Activated T-cell treated with anti-CD3 and anti-CD28 coated beads, Interleukin-2, amount 50 U/mL, for 1 hour (primary cell): ENCODE data around the gene ZNF737.
"Not testable (repeated sequence)": the region's sequence is repeated elsewhere in the genome, so short reads cannot be mapped to it uniquely, and the experiment has no call there.

ENCODE experiments used
- DNase-seq: peaks from one replicate; pipeline ENCODE4 v3.0.0-alpha.2; 2020

The ZNF737 gene

DNA sequence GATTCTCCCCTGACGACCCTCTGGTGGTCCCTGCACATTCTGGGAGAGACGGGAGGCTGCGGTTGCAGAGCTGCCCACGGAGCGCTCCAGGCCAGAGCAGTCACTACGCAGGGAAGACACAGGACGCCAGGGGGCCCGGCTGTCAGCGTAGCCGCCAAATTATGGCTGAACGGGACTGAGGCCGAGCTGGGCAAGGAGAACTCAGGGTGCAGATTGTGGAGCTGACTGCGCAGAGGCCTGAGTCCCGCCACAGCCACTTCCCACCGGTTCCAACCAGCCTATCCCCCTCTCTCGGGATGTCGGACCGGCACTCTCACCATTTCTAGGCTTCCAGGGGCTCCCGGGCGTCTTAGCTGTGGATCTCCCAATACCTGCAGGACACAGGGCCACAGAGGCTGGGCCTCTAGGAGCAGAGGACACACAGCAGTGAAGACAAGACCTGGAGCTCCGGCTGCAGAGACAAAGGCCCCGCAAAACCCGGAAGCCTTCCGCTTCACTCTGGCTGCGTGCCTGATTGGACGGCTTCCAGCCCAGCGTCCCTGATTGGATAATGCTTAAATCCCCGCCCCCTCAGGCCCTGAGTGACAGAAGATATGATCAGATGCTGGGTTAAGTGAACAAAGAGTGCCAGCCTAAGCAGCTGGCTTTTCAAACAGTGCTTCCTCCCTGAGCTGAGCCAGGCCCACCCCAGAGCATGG is at the start of gene ZNF737:
Gene ZNF737 (minus strand): TSS at position 461 of the 698 bp plus-strand sequence. CDS start 141 bp downstream, at position 320.
- peak; percentile 88 for DNase-seq

DNA sequence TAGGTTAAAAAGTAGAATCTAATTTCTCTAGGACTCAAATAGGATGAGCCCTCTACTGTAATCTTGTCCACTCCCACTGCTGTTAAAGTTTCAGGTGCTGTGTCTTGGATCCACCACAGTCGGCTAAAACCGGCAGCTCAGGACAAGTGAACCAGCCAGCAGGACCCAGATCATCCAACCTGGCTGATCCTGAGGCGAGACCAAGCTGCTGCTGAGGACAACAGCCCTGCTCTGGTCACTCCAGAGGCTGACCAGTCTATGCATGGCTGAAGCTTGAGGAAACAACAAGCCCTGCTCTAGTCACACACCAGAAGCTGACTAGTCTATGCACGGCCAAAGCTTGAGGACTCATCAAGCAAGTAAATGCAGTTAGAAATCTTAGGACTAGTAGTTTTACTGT is 49.4 kb upstream of the ZNF737 start:
- not testable (repeated sequence) for DNase-seq

DNA sequence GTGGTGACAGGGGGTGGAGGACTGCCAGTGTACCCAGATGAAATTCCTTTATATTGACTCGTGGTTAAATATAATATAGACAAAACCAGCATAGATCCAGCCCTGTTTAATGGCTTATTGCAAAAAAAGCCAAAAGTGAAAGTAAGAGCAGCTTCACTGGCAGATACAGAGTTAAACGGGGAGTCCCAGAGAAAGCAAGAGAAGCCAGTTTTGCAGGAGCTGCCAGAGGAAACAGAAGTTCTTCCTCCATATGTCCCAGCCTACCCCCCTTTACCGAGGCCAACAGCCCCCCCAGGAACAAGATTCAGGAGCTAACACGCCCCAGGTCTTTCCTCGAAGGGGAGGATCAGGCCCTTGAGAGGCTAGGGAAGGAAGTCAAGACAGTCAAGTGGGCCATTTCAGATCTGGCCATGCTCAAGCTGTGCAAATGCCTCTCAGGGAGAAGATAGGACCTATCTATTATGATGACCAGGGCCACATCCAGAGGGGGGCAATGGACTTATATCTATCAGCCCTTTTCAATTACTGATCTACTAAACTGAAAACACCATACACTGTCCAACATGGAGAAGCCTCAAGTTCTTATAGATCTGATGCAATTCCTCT is 47.2 kb upstream of the ZNF737 start:
- no peak for DNase-seq

DNA sequence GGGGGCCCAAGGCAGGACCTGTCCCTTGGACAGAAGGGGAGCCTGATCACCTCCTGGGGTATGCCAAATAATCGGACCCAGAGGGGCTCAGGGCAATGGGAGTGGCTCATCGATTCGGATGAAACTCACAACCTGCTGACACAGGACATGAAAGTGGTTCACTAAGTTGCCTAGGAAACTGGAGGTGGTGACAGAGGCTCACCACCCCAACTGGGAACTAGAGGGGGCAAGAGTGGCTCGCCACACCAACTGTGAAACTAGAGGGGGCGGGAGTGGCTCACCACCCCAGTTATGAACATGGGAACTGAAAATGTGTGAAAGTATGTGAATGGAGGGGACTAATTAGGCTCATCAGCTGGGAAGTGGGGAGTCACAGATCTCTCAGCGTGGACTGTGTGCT is 46.3 kb upstream of the ZNF737 start:
- no peak for DNase-seq

DNA sequence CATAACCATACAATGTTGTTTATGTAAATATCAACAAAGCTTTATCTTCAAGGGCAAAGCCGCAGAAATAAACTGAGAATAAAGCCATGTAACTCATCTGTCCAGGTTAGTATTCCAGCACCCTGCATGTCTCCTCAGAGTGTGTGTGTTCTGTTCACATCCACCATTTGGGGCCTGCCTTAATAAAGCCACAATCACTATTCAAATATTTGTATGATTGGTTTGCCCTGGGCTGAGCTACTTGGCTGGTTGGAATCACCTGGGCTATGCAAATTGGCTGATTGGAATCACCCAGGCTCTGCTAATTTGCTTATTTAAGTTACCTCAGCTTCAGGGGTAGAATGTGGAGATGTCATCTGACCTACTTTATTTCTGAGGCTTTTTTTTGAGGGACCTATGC is 42.4 kb upstream of the ZNF737 start:
- DNase-seq: no peak

DNA sequence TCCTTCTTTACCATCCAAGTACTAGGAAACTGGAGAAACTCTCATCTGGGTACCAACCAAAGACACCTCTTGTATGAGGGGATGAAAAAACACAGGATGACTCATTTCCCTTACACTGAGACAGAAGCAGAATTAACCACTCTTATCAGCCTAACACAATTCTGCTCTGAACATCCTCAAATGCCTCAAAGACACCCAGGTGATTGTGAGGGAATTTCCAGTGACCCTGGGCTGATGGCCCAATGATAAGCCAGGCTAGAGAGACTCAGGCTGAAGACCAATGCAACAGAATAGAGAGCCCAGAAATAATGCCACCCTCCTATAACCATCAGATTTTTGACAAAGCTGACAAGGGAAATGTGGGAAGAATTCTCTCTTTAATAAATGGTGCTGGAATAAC is 7.0 kb downstream of the ZNF737 start:
- DNase-seq: no peak

DNA sequence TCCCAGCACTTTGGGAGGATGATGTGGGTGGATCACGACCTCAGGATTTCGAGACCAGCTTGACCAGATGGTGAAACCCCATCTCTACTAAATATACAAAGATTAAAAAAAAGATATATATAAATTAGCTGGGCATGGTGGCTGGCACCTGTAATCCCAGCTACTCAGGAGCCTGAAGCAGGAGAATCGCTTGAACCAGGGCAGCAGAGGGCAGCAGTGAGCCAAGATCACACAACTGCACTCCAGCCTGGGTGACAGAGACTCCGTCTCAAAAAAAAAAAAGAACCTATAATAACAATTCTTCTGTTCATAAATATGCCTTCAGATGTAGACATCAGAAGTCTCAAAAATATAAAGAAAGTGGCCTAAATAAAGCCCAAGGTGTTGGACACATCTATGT is 7.6 kb downstream of the ZNF737 start:
- DNase-seq: no peak

DNA sequence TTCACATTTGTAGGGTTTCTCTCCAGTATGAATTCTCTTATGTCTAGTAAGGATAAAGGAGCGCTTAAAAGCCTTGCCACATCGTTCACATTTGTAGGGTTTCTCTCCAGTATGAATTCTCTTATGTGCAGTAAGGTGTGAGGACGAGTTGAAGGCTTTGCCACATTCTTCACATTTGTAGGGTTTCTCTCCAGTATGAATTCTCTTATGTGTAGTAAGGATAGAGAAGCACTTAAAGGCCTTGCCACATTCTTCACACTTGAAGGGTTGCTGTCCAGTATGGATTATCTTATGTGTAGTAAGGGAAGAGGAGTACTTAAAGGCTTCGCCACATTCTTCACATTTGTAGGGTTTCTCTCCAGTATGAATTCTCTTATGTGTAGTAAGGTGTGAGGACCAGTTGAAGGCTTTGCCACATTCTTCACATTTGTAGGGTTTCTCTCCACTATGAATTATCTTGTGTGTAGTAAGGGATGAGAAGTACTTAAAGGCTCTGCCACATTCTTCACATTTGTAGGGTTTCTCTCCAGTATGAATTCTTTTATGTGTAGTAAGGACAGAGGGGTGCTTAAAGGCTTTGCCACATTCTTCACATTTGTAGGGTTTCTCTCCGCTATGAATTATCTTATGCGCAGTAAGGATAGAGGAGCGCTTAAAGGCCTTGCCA is 20.8 kb downstream of the ZNF737 start:
- not testable (repeated sequence) for DNase-seq

DNA sequence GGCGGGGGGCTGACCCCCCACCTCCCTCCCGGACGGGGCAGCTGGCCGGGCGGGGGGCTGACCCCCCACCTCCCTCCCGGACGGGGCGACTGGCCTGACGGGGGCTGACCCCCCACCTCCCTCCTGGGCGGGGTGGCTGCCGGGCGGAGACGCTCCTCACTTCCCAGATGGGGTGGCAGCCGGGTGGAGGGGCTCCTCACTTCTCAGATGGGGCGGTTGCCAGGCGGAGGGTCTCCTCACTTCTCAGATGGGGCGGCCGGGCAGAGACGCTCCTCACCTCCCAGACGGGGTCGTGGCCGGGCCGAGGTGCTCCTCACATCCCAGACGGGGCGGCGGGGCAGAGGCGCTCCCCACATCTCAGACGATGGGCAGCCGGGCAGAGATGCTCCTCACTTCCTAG is 35.3 kb downstream of the ZNF737 start:
- DNase-seq: not testable (repeated sequence)

DNA sequence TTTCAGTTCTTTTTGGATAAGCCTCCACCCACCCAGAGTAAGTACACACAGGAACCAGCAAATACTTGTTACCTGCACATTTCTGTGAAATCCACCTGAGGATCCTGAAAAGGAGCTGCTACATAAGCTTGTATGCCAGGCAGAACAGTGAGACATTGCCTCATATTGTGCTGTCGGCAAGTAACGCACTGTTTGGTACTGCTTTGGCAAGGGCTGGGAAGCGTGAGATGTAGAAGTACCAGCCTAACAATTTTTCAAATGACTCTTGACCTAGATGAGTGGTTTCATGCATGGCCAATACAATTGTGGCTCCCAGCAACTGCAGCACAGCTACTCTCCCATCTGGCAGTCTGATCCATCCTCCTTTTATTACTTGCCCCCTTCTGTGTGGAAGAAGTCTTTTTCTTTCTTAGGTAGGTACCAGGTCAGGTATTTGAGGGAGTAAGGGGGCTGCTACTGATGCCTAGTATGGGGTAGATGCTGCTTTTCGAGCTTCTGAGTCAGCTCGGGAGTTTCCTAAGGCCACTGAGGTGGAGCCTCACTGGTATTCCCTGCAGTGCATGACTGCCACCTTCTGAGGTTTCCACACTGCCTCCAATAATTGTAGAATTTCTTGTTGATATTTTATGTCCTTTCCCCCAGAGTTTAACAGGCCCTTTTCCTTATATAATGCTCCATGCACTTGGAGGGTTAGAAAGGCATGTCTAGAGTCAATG is 52.2 kb downstream of the ZNF737 start:
- no peak for DNase-seq

DNA sequence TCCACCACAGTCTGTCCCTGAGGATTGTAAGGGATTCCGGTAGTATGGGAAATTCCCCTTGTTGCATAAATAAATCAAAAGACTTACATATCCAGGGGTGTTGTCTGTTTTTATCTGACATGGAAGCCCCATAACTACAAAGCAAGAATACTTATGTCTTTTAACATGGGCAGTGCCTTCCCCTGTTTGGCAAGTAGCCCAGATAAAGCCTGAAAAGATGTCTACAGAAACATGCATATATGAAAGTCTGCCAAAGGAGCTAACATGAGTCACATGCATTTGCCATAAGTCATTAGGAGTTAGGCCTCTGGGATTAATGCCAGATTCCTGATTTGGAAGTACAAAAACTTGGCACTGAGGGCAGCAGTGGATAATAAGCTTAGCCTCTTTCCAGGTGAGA is 62.1 kb downstream of the ZNF737 start:
- DNase-seq: no peak
